PC-3 (cell line): ENCODE results near the gene CYP27B1.

ENCODE experiments used
- EZH2 ChIP-seq: fragments of 300-600 bp; sonication (generic); IDR thresholded peaks from one replicate; pipeline ENCODE4 v1.6.1; 2017; ENCODE audit warnings: antibody characterized with exemption, mild to moderate bottlenecking, low read length; ENCODE audit not compliant: unreplicated experiment
- TF ChIP-seq, protein P1 (sequence below): fragments of 300-600 bp; sonication (generic); conservative IDR thresholded peaks from 2 replicates; pipeline ENCODE4 v1.5.1; 2017; ENCODE audit warnings: antibody characterized with exemption, low read depth, mild to moderate bottlenecking, low read length

DNA sequence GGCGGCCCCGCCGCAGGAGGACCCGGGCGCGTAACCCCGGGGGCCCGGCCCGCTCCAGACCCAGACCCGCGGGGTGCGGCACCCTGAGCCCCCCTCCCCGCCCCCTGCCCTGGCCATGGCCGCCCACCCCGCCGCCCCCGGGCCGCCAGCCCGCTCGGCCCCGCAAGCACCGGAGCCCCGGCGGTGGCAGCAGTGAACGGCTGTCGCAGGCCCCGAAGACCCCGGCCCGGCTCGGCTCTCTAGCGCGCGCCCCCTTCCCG lies 11.8 kb downstream of the CYP27B1 start:
- TF ChIP-seq, protein P1, sequence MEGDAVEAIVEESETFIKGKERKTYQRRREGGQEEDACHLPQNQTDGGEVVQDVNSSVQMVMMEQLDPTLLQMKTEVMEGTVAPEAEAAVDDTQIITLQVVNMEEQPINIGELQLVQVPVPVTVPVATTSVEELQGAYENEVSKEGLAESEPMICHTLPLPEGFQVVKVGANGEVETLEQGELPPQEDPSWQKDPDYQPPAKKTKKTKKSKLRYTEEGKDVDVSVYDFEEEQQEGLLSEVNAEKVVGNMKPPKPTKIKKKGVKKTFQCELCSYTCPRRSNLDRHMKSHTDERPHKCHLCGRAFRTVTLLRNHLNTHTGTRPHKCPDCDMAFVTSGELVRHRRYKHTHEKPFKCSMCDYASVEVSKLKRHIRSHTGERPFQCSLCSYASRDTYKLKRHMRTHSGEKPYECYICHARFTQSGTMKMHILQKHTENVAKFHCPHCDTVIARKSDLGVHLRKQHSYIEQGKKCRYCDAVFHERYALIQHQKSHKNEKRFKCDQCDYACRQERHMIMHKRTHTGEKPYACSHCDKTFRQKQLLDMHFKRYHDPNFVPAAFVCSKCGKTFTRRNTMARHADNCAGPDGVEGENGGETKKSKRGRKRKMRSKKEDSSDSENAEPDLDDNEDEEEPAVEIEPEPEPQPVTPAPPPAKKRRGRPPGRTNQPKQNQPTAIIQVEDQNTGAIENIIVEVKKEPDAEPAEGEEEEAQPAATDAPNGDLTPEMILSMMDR, result no peak
- TF ChIP-seq EZH2, result no peak
